Ishikawa (cell line): ENCODE results near the gene TROAP.

Source experiments
- CEBPB ChIP-seq: IDR thresholded peaks from 2 replicates; pipeline ENCODE4 v1.6.1; 2012
- CREB1 ChIP-seq: IDR thresholded peaks from 2 replicates; pipeline ENCODE4 v1.6.1; 2012; ENCODE audit warnings: low read depth
- EGR1 ChIP-seq: IDR thresholded peaks from 2 replicates; pipeline ENCODE4 v1.6.1; 2012
- EP300 ChIP-seq: IDR thresholded peaks from 2 replicates; pipeline ENCODE4 v1.6.1; 2012; ENCODE audit warnings: borderline replicate concordance
- RAD21 ChIP-seq: IDR thresholded peaks from 2 replicates; pipeline ENCODE4 v1.6.1; 2012; ENCODE audit warnings: low read depth
- TAF1 ChIP-seq: IDR thresholded peaks from 2 replicates; pipeline ENCODE4 v1.6.1; 2012; ENCODE audit warnings: low read depth, mild to moderate bottlenecking
- TCF12 ChIP-seq: IDR thresholded peaks from 2 replicates; pipeline ENCODE4 v1.6.1; 2012; ENCODE audit warnings: low read depth
- TEAD4 ChIP-seq: IDR thresholded peaks from 2 replicates; pipeline ENCODE4 v1.6.1; 2012
- YY1 ChIP-seq: IDR thresholded peaks from 2 replicates; pipeline ENCODE4 v1.6.1; 2012; ENCODE audit warnings: low read depth
- ZBTB7A ChIP-seq: IDR thresholded peaks from 2 replicates; pipeline ENCODE4 v1.6.1; 2012; ENCODE audit warnings: low read depth
- TF ChIP-seq, protein P1 (sequence below): IDR thresholded peaks from 2 replicates; pipeline ENCODE4 v1.6.1; 2012
- TF ChIP-seq, protein P2 (sequence below): IDR thresholded peaks from 2 replicates; pipeline ENCODE4 v1.6.1; 2012; ENCODE audit warnings: low read depth, mild to moderate bottlenecking

GRCh38 chr12:49369411-49370145 lies 46.5 kb downstream of the TROAP start:
- TF ChIP-seq ZBTB7A: no peak
- TF ChIP-seq, protein P1, sequence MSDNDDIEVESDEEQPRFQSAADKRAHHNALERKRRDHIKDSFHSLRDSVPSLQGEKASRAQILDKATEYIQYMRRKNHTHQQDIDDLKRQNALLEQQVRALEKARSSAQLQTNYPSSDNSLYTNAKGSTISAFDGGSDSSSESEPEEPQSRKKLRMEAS: no peak
- TF ChIP-seq TAF1: no peak
- TF ChIP-seq, protein P2, sequence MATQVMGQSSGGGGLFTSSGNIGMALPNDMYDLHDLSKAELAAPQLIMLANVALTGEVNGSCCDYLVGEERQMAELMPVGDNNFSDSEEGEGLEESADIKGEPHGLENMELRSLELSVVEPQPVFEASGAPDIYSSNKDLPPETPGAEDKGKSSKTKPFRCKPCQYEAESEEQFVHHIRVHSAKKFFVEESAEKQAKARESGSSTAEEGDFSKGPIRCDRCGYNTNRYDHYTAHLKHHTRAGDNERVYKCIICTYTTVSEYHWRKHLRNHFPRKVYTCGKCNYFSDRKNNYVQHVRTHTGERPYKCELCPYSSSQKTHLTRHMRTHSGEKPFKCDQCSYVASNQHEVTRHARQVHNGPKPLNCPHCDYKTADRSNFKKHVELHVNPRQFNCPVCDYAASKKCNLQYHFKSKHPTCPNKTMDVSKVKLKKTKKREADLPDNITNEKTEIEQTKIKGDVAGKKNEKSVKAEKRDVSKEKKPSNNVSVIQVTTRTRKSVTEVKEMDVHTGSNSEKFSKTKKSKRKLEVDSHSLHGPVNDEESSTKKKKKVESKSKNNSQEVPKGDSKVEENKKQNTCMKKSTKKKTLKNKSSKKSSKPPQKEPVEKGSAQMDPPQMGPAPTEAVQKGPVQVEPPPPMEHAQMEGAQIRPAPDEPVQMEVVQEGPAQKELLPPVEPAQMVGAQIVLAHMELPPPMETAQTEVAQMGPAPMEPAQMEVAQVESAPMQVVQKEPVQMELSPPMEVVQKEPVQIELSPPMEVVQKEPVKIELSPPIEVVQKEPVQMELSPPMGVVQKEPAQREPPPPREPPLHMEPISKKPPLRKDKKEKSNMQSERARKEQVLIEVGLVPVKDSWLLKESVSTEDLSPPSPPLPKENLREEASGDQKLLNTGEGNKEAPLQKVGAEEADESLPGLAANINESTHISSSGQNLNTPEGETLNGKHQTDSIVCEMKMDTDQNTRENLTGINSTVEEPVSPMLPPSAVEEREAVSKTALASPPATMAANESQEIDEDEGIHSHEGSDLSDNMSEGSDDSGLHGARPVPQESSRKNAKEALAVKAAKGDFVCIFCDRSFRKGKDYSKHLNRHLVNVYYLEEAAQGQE: no peak
- no peak for TF ChIP-seq EGR1
- TF ChIP-seq CEBPB: no peak
- no peak for TF ChIP-seq YY1
- TF ChIP-seq RAD21: no peak
- no peak for TF ChIP-seq CREB1
- no peak for TF ChIP-seq TCF12
- no peak for TF ChIP-seq EP300
- TF ChIP-seq TEAD4: no peak
